NCI-H1417 (cell line): ENCODE measurements around the gene ADCYAP1R1.
"Not testable (repeated sequence)": the region's sequence is repeated elsewhere in the genome, so short reads cannot be mapped to it uniquely, and the experiment has no call there.

Source experiments
- DNase-seq, 3 experiments: peaks; one replicate each; lab custom pipeline; 2025; lab: John Stamatoyannopoulos, UW

Gene ADCYAP1R1

GRCh38 chr7:31134246-31135188, 82.4 kb downstream of the ADCYAP1R1 start:
- peak; percentile 75 to 96 (median 87) for DNase-seq

GRCh38 chr7:31137234-31137633, 85.1 kb downstream of the ADCYAP1R1 start:
- DNase-seq, result no peak

GRCh38 chr7:31145339-31145738, 93.2 kb downstream of the ADCYAP1R1 start:
- DNase-seq, result peak in 1 of 3 experiments; percentile 19

GRCh38 chr7:31146030-31146429, 93.9 kb downstream of the ADCYAP1R1 start:
- DNase-seq, result no peak

- DNase-seq, result no peak
These were observed 94.4 kb downstream of the ADCYAP1R1 start for GRCh38 chr7:31146538-31146937.

- DNase-seq, result peak in 1 of 3 experiments; percentile 61
These were observed 99.7 kb downstream of the ADCYAP1R1 start for GRCh38 chr7:31151849-31152248.

GRCh38 chr7:31153318-31153717, 101.2 kb downstream of the ADCYAP1R1 start:
- DNase-seq, result not testable (repeated sequence)

GRCh38 chr7:31160941-31161340, 108.8 kb downstream of the ADCYAP1R1 start:
- DNase-seq, result no peak
